GM23338 (cell line): ENCODE results near the gene OLFML2A. TPM values are rescaled to one million over a fixed set of nuclear protein-coding genes. Genes with fewer than 3 reads are reported as not detected.

Source experiments
- polyA plus RNA-seq: library from polyadenylated mRNA; unstranded; fragments of >200 nt; fragmentation: Nextera tagmentation; extraction: Ambion mirVana; gene quantifications from 2 replicates; pipeline ENCODE4 v1.2.1, GENCODE V29; 2016
- total RNA-seq: library from RNA; depleted of rRNA; stranded (reverse); fragments of >200 nt; shearing (Covaris generic); gene quantifications from 2 replicates; pipeline ENCODE4 v1.2.3, GENCODE V29; 2014; rRNA removed

The OLFML2A gene
- total and polyA plus RNA-seq, 2 experiments from 2014 or later: 1.1 to 6.7 TPM

Other genes starting within 250 kb of the OLFML2A start
- gene NR6A1, start 5.8 kb upstream of the OLFML2A start, total RNA-seq: 125 and 139 TPM in 2 replicates
- gene NR6A1, start 5.8 kb upstream of the OLFML2A start, polyA plus RNA-seq: 40.9 and 44.2 TPM in 2 replicates
- gene WDR38, start 76.3 kb downstream of the OLFML2A start, total RNA-seq: not detected in 2 replicates
- gene WDR38, start 76.3 kb downstream of the OLFML2A start, polyA plus RNA-seq: not detected in 2 replicates
- gene RPL35, start 84.8 kb downstream of the OLFML2A start, total RNA-seq: 1,202 and 1,683 TPM in 2 replicates
- gene RPL35, start 84.8 kb downstream of the OLFML2A start, polyA plus RNA-seq: 4,143 and 4,572 TPM in 2 replicates
- 35.9 and 41.2 TPM in 2 replicates for gene ARPC5L, start 85.0 kb downstream of the OLFML2A start, total RNA-seq
- gene ARPC5L, start 85.0 kb downstream of the OLFML2A start, polyA plus RNA-seq: 84.5 and 87.3 TPM in 2 replicates
- gene GOLGA1, start 163.9 kb downstream of the OLFML2A start, total RNA-seq: 6.1 and 14.7 TPM in 2 replicates
- 8.0 and 8.8 TPM in 2 replicates for gene GOLGA1, start 163.9 kb downstream of the OLFML2A start, polyA plus RNA-seq